ENCODE data around the gene UBE2Q1. TPM values are rescaled to one million over a fixed set of nuclear protein-coding genes. Genes with fewer than 3 reads are reported as not detected.

The UBE2Q1 gene
- total and polyA plus RNA-seq, 8 donors, result 20.4 to 137 (median 28.5) TPM

- intact Hi-C loops (cut with DNase I; ENCODE audit: low total_unique reads), result no loop called here
- Histone ChIP-seq H3K9me3 (no peaks in the 10 kb centered on the region), H3K4me3 (peak overlapping the region; percentile 63 to 95 (median 92)), H3K27me3 (no peaks in the 10 kb centered on the region), H3K36me3 (peaks cover 43 to 47% (median 46%) of the 10 kb centered on the region in 4 donors), H3K4me1 (peaks cover 24 to 70% (median 53%) of the 10 kb centered on the region in 4 donors), H3K27ac (peak overlapping the region in 3 of 5 donors; percentile 92 to 97 (median 97))
- TF ChIP-seq POLR2A (IDR thresholded peaks at IDR 0.05), result no peak
- no peak for TF ChIP-seq POLR2AphosphoS5 (IDR thresholded peaks at IDR 0.05)
- TF ChIP-seq CTCF (IDR thresholded peaks at IDR 0.05), result no peak
- TF ChIP-seq EP300 (IDR thresholded peaks at IDR 0.05), result no peak
- WGBS, 5 donors, result 10 to 29% (median 17%) methylated on average over 2 to 4 of the region's 4 CpGs
- peak in 1 of 2 donors; percentile 46 for DNase-seq
Measured at GRCh38 chr1:154556422-154556821, 2.0 kb downstream of the UBE2Q1 start.

DNA sequence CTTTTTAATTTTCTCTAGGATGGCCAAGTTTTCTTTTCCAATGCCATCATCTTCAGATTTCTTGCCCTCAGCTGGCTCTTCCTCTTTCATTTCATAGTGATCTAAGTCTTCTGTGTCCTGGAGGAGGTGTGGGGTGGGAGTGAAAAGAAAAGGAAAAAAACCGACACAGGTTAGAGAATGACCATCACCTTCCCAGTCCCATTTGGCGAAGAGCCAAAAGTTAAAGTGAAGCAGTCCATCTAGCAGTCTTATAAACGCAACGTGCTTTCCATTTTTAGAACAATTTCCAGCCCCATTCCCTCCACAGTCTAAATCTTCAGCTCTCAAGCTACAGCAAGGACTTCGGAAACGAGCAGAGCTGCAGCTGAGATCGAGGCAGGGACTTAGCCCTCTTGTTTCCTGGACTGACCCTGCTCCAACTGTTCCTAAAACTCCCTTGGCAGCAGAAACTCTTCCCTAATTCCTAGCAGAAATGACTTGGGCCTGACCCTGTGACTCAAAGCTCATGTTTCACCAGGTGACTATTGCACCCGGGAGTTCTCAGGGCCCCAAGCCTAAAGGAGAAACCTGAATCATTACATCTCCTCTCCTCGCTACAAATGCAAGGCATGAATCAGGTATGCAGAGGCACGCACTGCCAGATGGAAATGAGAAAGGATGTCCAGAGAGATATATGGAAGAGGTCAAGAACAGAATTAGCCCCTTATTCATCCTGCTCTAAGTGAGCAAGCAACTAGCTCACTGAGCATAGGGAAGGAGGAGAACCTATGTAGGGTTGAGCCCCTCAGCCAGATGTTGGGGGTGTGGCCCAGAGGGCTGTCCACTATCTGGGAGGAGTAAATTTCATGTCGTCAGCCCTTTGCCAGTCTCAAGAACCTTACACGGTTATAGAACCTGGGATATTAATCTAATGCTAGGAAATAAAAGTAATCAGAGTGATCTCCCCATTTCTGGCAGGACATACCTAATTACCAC, 5.1 kb downstream of the UBE2Q1 start:
- H3K36me3 ChIP-seq, result peaks cover 71 to 77% (median 74%) of the 10 kb centered on the region in 4 donors

GRCh38 chr1:154552036-154552435, 6.4 kb downstream of the UBE2Q1 start:
- Histone ChIP-seq H3K4me3 (no peak overlapping the region), H3K36me3 (peaks cover 71 to 78% (median 74%) of the 10 kb centered on the region in 4 donors), H3K9me3 (no peaks in the 10 kb centered on the region), H3K27me3 (no peaks in the 10 kb centered on the region), H3K4me1 (peaks cover 24 to 81% (median 55%) of the 10 kb centered on the region in 4 donors), H3K27ac (peak overlapping the region in 2 of 5 donors; percentile 2 to 60)
- no peak for DNase-seq
- no peak for TF ChIP-seq POLR2AphosphoS5 (IDR thresholded peaks at IDR 0.05)
- no peak for TF ChIP-seq CTCF (IDR thresholded peaks at IDR 0.05)
- no peak for TF ChIP-seq POLR2A (IDR thresholded peaks at IDR 0.05)
- TF ChIP-seq EP300 (IDR thresholded peaks at IDR 0.05), result no peak
- WGBS, 5 donors, result 87 to 97% (median 97%) methylated on average over 5 to 6 of the region's 6 CpGs
- intact Hi-C loops (cut with DNase I; ENCODE audit: low total_unique reads), result no loop called here

More for the DNA sequence above, 5.1 kb downstream of the UBE2Q1 start:
- H3K4me3 ChIP-seq, result no peak overlapping the region
- H3K9me3 ChIP-seq, result no peaks in the 10 kb centered on the region
- no peaks in the 10 kb centered on the region for H3K27me3 ChIP-seq
- DNase-seq, result no peak
- intact Hi-C loops (cut with DNase I; ENCODE audit: low total_unique reads), result no loop called here
- 47 to 73% (median 60%) methylated on average over 12 of the region's 12 CpGs for WGBS, 5 donors
- peak overlapping the region in 2 of 5 donors; percentile 2 to 60 for H3K27ac ChIP-seq
- peaks cover 25 to 77% (median 53%) of the 10 kb centered on the region in 4 donors for H3K4me1 ChIP-seq
- no peak for TF ChIP-seq POLR2AphosphoS5 (IDR thresholded peaks at IDR 0.05)
- no peak for TF ChIP-seq POLR2A (IDR thresholded peaks at IDR 0.05)
- TF ChIP-seq EP300 (IDR thresholded peaks at IDR 0.05), result no peak
- no peak for TF ChIP-seq CTCF (IDR thresholded peaks at IDR 0.05)

- 77 to 100% (median 84%) methylated on average over 1 to 4 of the region's 4 CpGs for WGBS, 5 donors
- no peak for DNase-seq
- H3K4me1 ChIP-seq, result peaks cover 18 to 81% (median 53%) of the 10 kb centered on the region in 4 donors
- H3K27me3 ChIP-seq, result no peaks in the 10 kb centered on the region
- H3K27ac ChIP-seq, result no peak overlapping the region
- intact Hi-C loops (cut with DNase I; ENCODE audit: low total_unique reads), result no loop called here
- TF ChIP-seq POLR2AphosphoS5 (IDR thresholded peaks at IDR 0.05), result no peak
- no peak for TF ChIP-seq POLR2A (IDR thresholded peaks at IDR 0.05)
- no peak for TF ChIP-seq EP300 (IDR thresholded peaks at IDR 0.05)
- TF ChIP-seq CTCF (IDR thresholded peaks at IDR 0.05), result no peak
- peaks cover 71 to 78% (median 74%) of the 10 kb centered on the region in 4 donors for H3K36me3 ChIP-seq
- no peak overlapping the region for H3K4me3 ChIP-seq
- H3K9me3 ChIP-seq, result no peaks in the 10 kb centered on the region
Measured at GRCh38 chr1:154551474-154551873, 7.0 kb downstream of the UBE2Q1 start.
